NCI-H187 (cell line): Measurements from ENCODE around the gene ZNF618.

ENCODE experiments used
- DNase-seq, 2 experiments: peaks; one replicate each; lab custom pipeline; 2025; lab: John Stamatoyannopoulos, UW

Gene ZNF618

GRCh38 chr9:114025196-114025753 lies 149.2 kb downstream of the ZNF618 start:
- no peak for DNase-seq

GRCh38 chr9:114025760-114026159 lies 149.7 kb downstream of the ZNF618 start:
- DNase-seq, result no peak

- DNase-seq, result no peak
These were observed 150.2 kb downstream of the ZNF618 start for GRCh38 chr9:114026335-114026734.

GRCh38 chr9:114027159-114027862 lies 151.2 kb downstream of the ZNF618 start:
- DNase-seq, result no peak

GRCh38 chr9:114027863-114028465 lies 151.9 kb downstream of the ZNF618 start:
- no peak for DNase-seq

GRCh38 chr9:114028646-114029045 lies 152.5 kb downstream of the ZNF618 start:
- DNase-seq, result no peak

GRCh38 chr9:114029311-114030170 lies 153.4 kb downstream of the ZNF618 start:
- no peak for DNase-seq

- no peak for DNase-seq
These were observed 154.3 kb downstream of the ZNF618 start for GRCh38 chr9:114030364-114030763.

GRCh38 chr9:114031037-114031630 lies 155.0 kb downstream of the ZNF618 start:
- DNase-seq, result no peak

GRCh38 chr9:114031948-114032840 lies 156.1 kb downstream of the ZNF618 start:
- DNase-seq, result no peak

GRCh38 chr9:114033397-114034103 lies 157.4 kb downstream of the ZNF618 start:
- DNase-seq, result no peak

GRCh38 chr9:114034196-114034595 lies 158.1 kb downstream of the ZNF618 start:
- no peak for DNase-seq

- no peak for DNase-seq
These were observed 158.6 kb downstream of the ZNF618 start for GRCh38 chr9:114034661-114035062.

GRCh38 chr9:114035221-114035844 lies 159.2 kb downstream of the ZNF618 start:
- no peak for DNase-seq

GRCh38 chr9:114035845-114036801 lies 160.0 kb downstream of the ZNF618 start:
- no peak for DNase-seq

GRCh38 chr9:114037249-114037648 lies 161.1 kb downstream of the ZNF618 start:
- no peak for DNase-seq

GRCh38 chr9:114037961-114038723 lies 162.0 kb downstream of the ZNF618 start:
- no peak for DNase-seq

GRCh38 chr9:114038724-114039313 lies 162.7 kb downstream of the ZNF618 start:
- DNase-seq, result no peak
